Measurements from ENCODE around the gene FHOD3.
A peak's percentile ranks its signal among the peaks of the same experiment; 100 is the strongest.

The FHOD3 gene

GRCh38 chr18:36309436-36310391 lies 12.2 kb downstream of the FHOD3 start:
- DNase-seq (ENCODE audit: extremely low read depth, low read depth) = peak; percentile 98
- TF ChIP-seq CTCF (IDR thresholded peaks at IDR 0.05; ENCODE audit: low read depth, low read length) = no peak

- no peak for TF ChIP-seq CTCF (IDR thresholded peaks at IDR 0.05; ENCODE audit: low read depth, low read length)
- no peak for DNase-seq (ENCODE audit: extremely low read depth, low read depth)
Observed at GRCh38 chr18:36311026-36311570, 13.6 kb downstream of the FHOD3 start.

- DNase-seq (ENCODE audit: extremely low read depth, low read depth) = no peak
- no peak for TF ChIP-seq CTCF (IDR thresholded peaks at IDR 0.05; ENCODE audit: low read depth, low read length)
Observed at GRCh38 chr18:36312806-36313395, 15.4 kb downstream of the FHOD3 start.

- no peak for TF ChIP-seq CTCF (IDR thresholded peaks at IDR 0.05; ENCODE audit: low read depth, low read length)
- no peak for DNase-seq (ENCODE audit: extremely low read depth, low read depth)
Observed at GRCh38 chr18:36314098-36314497, 16.6 kb downstream of the FHOD3 start.

- no peak for DNase-seq (ENCODE audit: extremely low read depth, low read depth)
- TF ChIP-seq CTCF (IDR thresholded peaks at IDR 0.05; ENCODE audit: low read depth, low read length) = no peak
Observed at GRCh38 chr18:36314754-36315153, 17.2 kb downstream of the FHOD3 start.

GRCh38 chr18:36315736-36316135 lies 18.2 kb downstream of the FHOD3 start:
- DNase-seq (ENCODE audit: extremely low read depth, low read depth) = no peak
- no peak for TF ChIP-seq CTCF (IDR thresholded peaks at IDR 0.05; ENCODE audit: low read depth, low read length)

GRCh38 chr18:36316246-36316645 lies 18.7 kb downstream of the FHOD3 start:
- TF ChIP-seq CTCF (IDR thresholded peaks at IDR 0.05; ENCODE audit: low read depth, low read length) = no peak
- no peak for DNase-seq (ENCODE audit: extremely low read depth, low read depth)

Data from AG09319 (cell line).